ENCODE measurements around the gene ZNF711.
"Not testable (repeated sequence)": the region's sequence is repeated elsewhere in the genome, so short reads cannot be mapped to it uniquely, and the experiment has no call there.

ZNF711 gene

GRCh38 chrX:85243761-85244449 is at the start of gene ZNF711, which contains the start of gene SATL1:
TSS of gene ZNF711 (plus strand) at chrX:85243991. CDS start at chrX:85247573, 3,582 bp downstream.
TSS of gene SATL1 (minus strand) at chrX:85243779. CDS start at chrX:85108968, 134,811 bp downstream.
- peak; percentile 73 for DNase-seq

GRCh38 chrX:85196319-85196718 is 47.5 kb upstream of the ZNF711 start:
- DNase-seq, result no peak

- DNase-seq, result no peak
Observed at GRCh38 chrX:85203461-85203970, 40.3 kb upstream of the ZNF711 start.

- no peak for DNase-seq
Observed at GRCh38 chrX:85213792-85214530, 29.8 kb upstream of the ZNF711 start.

GRCh38 chrX:85215946-85216345 is 27.8 kb upstream of the ZNF711 start:
- DNase-seq, result no peak

GRCh38 chrX:85221361-85221760 is 22.4 kb upstream of the ZNF711 start:
- DNase-seq, result no peak

- DNase-seq, result no peak
Observed at GRCh38 chrX:85223359-85223758, 20.4 kb upstream of the ZNF711 start.

- peak; percentile 10 for DNase-seq
Observed at GRCh38 chrX:85243155-85243554, 636 bp upstream of the ZNF711 start.

- peak; percentile 22 for DNase-seq
Observed at GRCh38 chrX:85244450-85245211, 840 bp downstream of the ZNF711 start.

- DNase-seq, result not testable (repeated sequence)
Observed at GRCh38 chrX:85285286-85285685, 41.5 kb downstream of the ZNF711 start.

GRCh38 chrX:85288992-85289723 is 45.4 kb downstream of the ZNF711 start:
- no peak for DNase-seq

- no peak for DNase-seq
Observed at GRCh38 chrX:85303544-85303943, 59.8 kb downstream of the ZNF711 start.

GRCh38 chrX:85309717-85310116 is 65.9 kb downstream of the ZNF711 start:
- DNase-seq, result no peak

- not testable (repeated sequence) for DNase-seq
Observed at GRCh38 chrX:85311348-85311747, 67.6 kb downstream of the ZNF711 start.

Measured in fibroblast of skin of right biceps (primary cell).